M059J (cell line): ENCODE measurements around the gene PRKG2. TPM values are rescaled to one million over a fixed set of nuclear protein-coding genes. Genes with fewer than 3 reads are reported as not detected.

Experiments used
- DNase-seq: peaks from one replicate; pipeline ENCODE4 v3.0.0-alpha.2; 2012; ENCODE audit warnings: low read depth
- total RNA-seq: library from RNA; depleted of rRNA; stranded (reverse); fragments of >200 nt; shearing (Covaris generic); gene quantifications from 2 replicates; pipeline ENCODE4 v1.2.3, GENCODE V29; 2014

Gene PRKG2
- total RNA-seq, 1 experiment from 2014 or later = 1.1 TPM

GRCh38 chr4:81218206-81218605 is 3.2 kb upstream of the PRKG2 start:
- no peak for DNase-seq

- no peak for DNase-seq
Observed at GRCh38 chr4:81217779-81218178, 2.8 kb upstream of the PRKG2 start.

- DNase-seq = no peak
Observed at GRCh38 chr4:81215931-81216330, 909 bp upstream of the PRKG2 start.

- no peak for DNase-seq
Observed at GRCh38 chr4:81214144-81214880, 710 bp downstream of the PRKG2 start.

- DNase-seq = no peak
Observed at GRCh38 chr4:81213671-81214070, 1.4 kb downstream of the PRKG2 start.

GRCh38 chr4:81211956-81212355 is 3.1 kb downstream of the PRKG2 start:
- DNase-seq = no peak

GRCh38 chr4:81207828-81208227 is 7.2 kb downstream of the PRKG2 start:
- peak; percentile 73 for DNase-seq

- DNase-seq = no peak
Observed at GRCh38 chr4:81205302-81205701, 9.7 kb downstream of the PRKG2 start.

GRCh38 chr4:81204571-81204970 is 10.5 kb downstream of the PRKG2 start:
- no peak for DNase-seq

GRCh38 chr4:81199831-81200230 is 15.2 kb downstream of the PRKG2 start:
- DNase-seq = no peak

- DNase-seq = no peak
Observed at GRCh38 chr4:81198609-81199008, 16.4 kb downstream of the PRKG2 start.

GRCh38 chr4:81197864-81198524 is 17.0 kb downstream of the PRKG2 start:
- DNase-seq = no peak

GRCh38 chr4:81196126-81196650 is 18.8 kb downstream of the PRKG2 start:
- DNase-seq = no peak

- no peak for DNase-seq
Observed at GRCh38 chr4:81195475-81195874, 19.5 kb downstream of the PRKG2 start.

- no peak for DNase-seq
Observed at GRCh38 chr4:81194286-81194685, 20.7 kb downstream of the PRKG2 start.

GRCh38 chr4:81180916-81181315 is 34.1 kb downstream of the PRKG2 start:
- no peak for DNase-seq

- no peak for DNase-seq
Observed at GRCh38 chr4:81179326-81179725, 35.7 kb downstream of the PRKG2 start.

GRCh38 chr4:81173213-81173612 is 41.8 kb downstream of the PRKG2 start:
- DNase-seq = no peak

GRCh38 chr4:81166458-81167160 is 48.4 kb downstream of the PRKG2 start:
- peak; percentile 64 for DNase-seq

- peak; percentile 50 for DNase-seq
Observed at GRCh38 chr4:81165861-81166430, 49.1 kb downstream of the PRKG2 start.

GRCh38 chr4:81164623-81165416 is 50.2 kb downstream of the PRKG2 start:
- peak; percentile 88 for DNase-seq
